ENCODE results near the gene TMBIM6.
"Not testable (repeated sequence)": the region's sequence is repeated elsewhere in the genome, so short reads cannot be mapped to it uniquely, and the experiment has no call there.

Gene TMBIM6, protein sequence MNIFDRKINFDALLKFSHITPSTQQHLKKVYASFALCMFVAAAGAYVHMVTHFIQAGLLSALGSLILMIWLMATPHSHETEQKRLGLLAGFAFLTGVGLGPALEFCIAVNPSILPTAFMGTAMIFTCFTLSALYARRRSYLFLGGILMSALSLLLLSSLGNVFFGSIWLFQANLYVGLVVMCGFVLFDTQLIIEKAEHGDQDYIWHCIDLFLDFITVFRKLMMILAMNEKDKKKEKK

GRCh38 chr12:49740930-49741881 lies at the start of gene TMBIM6:
TSS of gene TMBIM6 (plus strand) at chr12:49741557. CDS start at chr12:49752494, 10,937 bp downstream.
- DNase-seq = peak; percentile 98

DNA sequence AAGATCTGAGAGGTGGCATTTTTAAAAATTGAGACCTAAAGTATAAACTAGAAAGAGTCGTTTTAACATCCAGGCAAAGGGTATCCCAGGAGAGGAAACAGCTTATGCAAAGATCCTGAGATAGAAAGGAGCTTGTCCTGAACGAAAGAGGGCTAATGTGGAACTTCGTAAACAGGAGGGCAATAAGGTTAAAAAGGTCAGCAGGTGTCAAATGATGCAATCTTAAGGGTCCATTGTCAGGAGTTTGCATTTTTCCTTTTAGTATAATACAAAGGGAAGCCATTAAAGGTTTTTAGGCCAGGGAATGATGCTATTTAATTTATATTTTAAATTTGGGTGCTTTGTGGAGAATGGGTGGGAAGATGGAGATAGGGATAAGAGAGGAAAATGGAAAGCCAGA lies 48.5 kb upstream of the TMBIM6 start:
- DNase-seq = no peak

DNA sequence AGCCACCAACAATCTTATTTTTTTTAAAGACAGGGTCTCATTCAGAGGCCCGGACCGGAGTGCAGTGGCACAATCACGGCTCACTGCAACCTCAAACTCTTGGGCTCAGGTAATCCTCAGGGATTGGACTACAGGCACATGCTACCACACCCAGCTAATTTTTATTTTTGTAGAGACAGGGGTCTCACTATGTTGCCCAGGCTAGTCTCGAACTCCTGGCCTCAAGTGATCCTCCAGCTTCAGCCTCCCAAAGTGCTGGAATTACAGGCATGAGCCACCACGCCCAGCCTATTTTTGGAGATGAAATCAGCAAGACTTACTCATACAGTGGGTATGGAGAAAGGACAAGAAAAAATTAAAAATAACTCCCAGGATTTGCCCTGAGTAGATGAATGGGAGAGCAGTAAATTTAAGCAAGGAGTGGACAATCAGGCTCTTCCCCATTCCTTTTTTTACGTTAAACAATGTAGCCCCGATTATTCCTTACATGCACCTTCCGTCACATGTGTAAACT lies 47.4 kb upstream of the TMBIM6 start:
- no peak for DNase-seq

DNA sequence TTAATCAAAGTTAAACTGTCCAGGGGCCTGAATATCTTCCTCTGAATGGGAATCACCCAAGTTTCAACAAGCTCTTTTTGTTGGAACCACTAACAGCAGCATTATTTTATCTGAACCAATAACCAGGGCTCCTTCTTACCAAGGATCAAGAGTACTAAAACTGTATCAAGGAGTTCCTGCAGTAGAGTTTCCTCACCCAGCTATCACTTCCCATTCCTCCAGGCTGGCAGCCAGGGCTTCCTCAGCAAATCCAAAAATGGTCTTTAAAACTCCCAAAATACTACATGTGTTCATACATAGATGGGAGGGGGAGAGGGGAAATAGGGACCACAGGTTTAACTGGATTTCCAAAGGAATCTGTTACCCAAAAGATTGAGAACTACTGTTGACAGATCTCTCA lies 44.6 kb upstream of the TMBIM6 start:
- DNase-seq = no peak

DNA sequence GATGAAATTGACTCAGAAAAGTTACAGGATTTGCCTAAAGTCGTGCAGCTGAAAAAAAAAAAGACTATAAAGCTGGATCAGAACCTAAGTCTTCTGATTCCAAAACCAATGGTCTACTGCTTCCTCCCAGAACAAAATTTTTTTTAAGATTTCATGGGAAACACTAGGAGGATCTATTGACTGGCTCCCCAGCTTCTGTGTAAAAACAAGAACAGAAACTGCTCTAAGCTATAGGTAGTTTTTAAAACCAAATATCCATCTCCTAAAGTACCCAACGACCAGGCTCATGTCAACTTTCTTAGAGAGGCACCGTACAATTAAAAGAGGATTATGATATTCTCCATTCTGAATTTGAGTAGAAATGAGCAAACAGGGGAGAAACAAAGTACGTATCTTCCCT lies 43.5 kb upstream of the TMBIM6 start:
- DNase-seq = no peak

DNA sequence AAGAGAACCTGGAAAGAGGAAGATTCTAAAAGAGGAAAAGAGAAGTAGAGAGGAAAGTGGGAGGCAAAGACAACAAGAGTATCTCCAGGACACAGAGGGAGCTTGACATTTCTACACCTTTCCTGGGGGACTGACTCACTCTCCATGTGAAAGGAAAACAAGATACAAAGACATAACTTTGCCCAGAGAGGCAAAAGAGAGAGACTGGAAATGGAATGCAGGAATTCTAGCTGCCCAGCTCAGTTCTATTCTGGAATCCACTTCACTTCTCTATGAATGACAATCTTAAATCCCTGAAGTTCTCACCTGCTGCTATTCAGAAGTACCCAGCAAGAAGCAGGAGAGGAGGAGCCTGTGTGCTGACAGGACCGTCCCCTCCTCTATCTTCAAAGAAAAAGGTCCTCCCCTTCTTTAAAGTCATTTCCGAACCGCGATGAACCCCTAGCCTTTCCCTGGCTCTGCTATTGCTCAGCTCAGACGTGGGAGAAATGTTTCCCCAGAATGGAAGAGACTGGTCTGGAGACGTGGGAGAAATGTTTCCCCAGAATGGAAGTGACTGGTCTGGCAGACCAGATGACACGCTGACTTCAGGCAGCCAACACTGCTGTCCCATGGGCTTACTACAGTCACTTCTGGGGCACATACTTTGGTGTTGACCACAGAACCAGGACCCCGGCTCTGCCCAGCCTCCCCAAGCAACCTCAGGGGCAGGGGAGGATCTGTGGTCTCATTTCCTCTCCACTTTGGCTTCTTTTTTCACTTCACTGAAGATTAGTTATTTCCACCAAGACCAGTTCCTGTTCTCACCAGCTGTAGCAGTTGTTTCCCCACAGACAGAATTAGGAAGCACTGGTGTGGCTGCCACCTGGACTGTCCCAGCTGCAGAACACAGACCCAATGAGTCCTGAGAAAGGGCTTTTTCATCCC lies 42.5 kb upstream of the TMBIM6 start:
- DNase-seq = peak; percentile 76

DNA sequence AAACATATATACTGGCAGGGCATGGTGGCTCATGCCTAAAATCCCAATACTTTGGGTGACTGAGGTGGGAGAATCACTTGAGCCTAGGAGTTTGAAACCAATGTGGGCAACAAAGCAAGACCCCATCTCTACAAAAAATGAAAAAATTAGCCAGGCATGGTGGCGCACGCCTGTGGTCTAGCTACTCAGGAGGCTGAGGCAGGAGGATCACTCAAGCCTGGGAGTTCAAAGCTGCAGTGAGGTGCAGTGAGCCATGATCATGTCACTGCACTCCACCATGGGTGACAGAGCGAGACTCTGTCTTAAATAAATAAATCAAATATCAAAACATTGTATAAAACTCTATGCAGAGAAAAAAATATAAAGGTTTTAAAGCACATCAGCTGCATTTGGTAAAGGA lies 39.3 kb upstream of the TMBIM6 start:
- DNase-seq = no peak

DNA sequence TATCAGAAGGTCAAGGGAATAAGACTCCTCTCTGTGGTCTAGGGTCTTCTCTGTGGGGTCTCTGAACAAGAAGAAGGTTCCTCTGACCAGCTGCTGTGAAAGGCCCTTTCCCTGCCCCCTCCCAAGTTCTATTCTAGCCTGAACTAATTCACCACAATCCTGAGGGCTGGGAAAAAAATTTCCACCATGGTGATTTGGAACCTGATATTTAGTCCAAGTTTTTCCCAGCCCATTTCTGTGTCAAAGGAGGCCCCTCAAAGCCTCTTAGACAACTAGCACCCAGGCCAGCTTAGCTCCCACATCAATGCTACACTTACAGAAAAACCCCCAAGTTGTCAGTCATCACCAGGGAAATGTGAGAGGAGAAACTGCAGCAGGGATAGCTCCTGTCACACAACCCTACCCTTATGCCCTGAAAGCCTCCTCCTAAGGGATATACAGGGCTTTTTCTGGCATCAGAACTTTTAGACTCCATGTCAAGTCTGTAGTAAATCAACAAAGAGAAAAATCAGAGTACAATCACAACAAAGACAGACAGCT lies 38.6 kb upstream of the TMBIM6 start:
- no peak for DNase-seq

- peak; percentile 69 for DNase-seq
Measured at GRCh38 chr12:49703647-49704137, 37.7 kb upstream of the TMBIM6 start.

DNA sequence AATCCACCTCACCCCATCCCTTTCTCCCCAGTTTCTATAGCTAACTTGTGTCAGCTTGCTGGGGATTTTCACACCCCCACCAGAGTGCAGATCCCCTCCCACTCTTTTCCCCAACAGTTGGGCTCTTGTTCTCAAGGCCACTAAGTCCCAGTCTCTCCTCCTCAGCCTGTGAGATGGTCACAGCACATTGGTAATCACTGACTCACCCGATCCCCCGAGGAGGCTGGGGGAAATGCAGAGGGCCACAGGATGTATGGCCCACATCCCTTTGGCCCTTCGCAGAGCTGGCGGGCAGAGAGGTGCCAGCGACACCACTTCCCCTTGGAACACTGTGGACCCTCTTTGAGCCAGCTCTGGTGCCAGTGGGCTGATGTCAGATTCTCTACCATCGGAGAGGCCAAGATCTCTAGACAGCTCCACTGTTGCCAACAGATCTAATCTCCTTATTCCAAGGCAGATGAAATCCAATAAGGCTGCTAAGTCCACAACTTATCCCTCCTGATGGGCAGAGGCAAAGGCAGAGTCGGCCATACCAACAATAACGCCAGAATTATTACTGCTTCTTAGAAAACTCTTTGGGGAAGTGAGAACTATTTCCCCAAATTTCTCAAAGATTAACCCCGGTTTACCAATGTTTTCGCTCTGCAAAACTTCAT lies 35.8 kb upstream of the TMBIM6 start:
- DNase-seq = peak; percentile 67

DNA sequence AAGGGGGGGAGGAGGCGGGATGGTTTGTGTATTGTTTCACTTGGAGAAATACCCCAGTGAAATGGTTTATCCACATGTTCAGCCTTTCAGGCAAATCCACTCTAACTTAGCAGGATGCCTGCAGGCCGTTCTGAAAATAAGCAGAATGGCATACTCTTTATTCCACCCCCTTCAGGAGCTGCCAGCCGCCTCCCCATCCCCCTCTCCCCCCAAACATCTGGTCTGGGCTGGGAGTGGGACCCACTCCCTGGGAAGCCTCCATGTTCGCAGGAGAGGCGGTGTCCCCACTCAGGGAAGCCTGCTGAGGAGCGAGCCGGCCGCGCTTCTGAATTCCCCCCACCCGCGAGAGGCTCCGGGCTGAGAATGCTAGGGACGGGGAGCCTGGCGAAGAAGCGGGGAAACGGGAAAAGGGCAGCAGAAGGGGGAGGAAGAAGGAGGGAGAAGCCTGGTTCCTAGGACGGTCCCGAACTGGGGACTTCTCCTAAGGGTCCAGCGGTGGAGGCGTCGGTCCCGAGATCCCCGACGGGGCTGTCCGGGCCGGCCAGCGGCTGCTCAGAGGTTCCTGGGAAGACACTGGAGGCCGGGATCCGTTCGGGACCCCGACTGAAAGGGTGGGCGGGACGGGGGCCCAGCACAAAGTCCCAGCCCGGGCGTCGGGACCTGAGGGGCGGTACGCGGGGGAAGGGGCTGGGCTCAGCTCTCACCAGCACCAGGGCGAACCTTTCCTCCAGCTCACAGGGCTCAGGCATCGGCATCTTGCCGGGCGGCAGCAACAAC lies 34.8 kb upstream of the TMBIM6 start:
- peak; percentile 69 for DNase-seq

DNA sequence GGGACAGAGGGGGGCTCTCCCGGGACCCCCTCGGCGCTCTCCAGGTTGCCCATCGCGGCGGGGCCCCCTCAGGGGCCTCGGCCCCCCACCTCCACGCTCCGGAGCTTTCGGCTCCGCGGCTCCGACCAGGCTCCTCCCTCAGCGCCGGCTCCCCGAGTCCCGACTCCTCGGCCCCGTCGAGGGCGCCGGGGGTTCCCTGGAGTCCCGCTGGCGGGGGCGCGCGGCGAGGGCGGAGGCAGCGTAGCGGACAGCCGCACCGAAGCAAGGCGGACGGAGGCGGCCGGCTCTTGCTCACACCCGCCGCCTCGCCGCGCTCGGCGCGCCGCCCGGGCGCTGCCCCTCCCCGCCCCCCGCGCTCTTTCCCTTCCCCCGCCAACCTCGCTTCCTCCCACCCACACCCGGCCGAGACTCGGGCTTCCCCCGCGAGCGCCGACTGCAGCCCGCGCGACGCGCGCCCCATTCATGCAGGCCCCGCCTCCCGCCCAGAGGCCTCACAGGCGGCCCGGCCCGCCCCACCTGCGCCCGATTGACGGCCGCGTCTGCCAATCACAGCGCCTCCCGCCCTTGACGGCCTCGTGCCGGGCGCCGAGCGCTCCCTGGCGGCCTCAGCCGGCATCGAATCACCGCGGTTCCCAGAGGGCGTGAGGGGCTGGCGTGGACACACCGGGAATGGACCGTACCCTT lies 34.1 kb upstream of the TMBIM6 start, which contains the start of gene FMNL3:
FMNL3 (minus strand) TSS at position 278 of the 684 bp plus-strand sequence; CDS start at position 53, 225 bp downstream.
- peak; percentile 100 for DNase-seq

GRCh38 chr12:49707812-49708147 lies 33.6 kb upstream of the TMBIM6 start:
- no peak for DNase-seq

GRCh38 chr12:49708851-49709250 lies 32.5 kb upstream of the TMBIM6 start:
- DNase-seq = no peak

DNA sequence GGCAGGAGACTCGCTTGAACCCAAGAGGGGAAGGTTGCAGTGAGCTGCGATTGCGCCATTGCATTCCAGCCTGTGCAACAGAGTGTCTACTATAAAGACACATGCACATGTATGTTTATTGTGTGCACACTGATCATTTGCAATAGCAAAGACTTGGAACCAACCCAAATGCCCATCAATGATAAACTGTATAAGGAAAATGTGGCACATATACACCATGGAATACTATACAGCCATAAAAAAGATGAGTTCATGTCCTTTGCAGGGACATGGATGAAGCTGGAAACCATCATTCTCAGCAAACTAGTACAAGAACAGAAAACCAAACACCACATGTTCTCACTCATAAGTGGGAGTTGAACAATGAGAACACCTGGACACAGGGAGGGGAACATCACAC lies 27.4 kb upstream of the TMBIM6 start:
- not testable (repeated sequence) for DNase-seq

DNA sequence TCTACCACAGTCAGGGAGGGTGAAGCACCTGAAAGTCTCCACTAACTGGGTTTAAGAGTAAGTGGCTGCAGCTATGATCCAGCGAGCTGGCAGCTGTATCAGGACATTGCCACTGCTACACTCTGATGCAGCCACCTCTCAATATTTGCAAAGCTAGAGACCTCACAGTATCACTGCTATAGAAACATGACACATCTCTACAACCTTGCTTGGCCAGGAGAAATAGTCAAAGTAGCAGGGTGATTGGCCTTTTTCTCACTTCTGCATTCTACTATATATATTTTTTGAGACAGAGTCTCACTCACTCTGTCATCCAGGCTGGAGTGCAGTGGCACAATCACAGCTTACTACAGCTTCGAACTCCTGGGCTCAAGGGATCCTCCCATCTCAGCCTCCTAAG lies 24.8 kb upstream of the TMBIM6 start:
- no peak for DNase-seq

DNA sequence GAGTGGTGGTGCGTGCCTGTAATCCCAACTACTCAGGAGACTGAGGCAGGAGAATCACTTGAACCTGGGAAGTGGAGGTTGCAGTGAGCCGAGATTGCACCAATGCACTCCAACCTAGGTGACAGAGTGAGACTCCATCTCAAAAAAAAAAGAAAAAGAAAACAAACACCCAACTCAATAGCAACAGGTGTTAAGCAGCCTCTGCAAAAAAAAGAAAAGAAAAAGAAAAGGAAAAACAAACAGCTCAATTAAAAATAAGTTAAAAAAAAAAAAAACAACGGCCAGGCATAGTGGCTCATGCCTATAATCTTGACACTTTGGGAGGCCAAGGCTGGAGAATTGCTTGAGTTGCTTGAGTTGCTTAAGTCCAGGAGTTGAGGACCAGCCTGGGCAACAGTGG lies 23.6 kb upstream of the TMBIM6 start:
- not testable (repeated sequence) for DNase-seq

- DNase-seq = no peak
Measured at GRCh38 chr12:49720214-49720613, 21.1 kb upstream of the TMBIM6 start.

DNA sequence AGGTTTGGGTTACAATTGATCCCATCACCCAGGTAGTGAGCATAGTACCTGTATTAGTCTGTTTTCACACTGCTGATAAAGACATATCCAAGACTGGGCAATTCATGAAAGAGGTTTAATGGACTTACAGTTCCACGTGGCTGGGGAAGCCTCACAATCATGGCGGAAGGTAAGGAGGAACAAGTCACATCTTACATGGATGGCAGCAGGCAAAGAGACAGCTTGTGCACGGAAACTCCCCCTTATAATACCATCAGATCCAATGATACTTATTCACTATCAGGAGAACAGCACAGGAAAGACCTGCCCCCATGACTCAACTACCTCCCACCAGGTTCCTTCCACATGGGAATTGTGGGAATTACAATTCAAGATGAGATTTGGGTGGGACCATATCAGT lies 20.0 kb upstream of the TMBIM6 start:
- not testable (repeated sequence) for DNase-seq

DNA sequence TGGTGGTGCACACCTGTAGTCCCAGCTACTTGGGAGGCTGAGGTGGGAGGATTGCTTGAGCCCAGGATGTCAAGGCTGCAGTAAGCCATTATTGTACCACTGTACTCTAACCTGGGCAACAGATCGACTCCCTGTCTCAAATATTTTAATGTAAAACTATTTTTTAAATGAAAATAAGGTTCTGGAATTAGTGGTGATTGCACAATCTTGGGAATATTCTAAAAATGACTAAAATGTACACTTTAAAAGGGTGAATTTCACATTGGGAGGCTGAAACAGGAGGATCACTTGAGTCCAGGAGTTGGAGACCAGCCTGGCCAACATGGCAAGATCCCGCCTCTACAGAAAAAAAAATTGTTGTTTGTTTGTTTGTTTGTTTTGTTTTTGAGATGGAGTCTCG lies 12.9 kb upstream of the TMBIM6 start:
- no peak for DNase-seq
